Measurements from ENCODE around the gene CDK14.

Gene CDK14

GRCh38 chr7:90595801-90596670 is at the start of gene CDK14:
TSS of gene CDK14 (plus strand) at chr7:90596321. CDS start at chr7:90596628, 307 bp downstream.
- peak; percentile 51 to 59 for DNase-seq

GRCh38 chr7:90551036-90551435 is 45.1 kb upstream of the CDK14 start:
- no peak for DNase-seq

DNA sequence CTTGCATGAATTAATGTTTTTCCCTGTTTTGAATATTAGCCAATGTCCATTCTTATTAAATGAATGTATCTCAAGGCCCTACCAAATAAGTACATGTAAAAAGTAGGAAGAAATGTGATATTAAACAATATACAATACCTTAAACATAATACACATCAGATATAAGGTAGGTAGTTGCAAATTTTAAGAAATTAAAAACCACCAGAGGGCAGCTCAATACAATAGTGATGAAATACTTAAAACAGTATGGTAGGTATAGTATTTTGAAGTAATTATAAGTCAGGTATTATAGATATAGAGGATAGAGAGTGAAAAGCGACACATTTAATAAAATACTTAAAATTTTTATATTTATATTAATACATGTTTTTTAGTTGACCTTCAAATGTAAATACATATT is 43.6 kb upstream of the CDK14 start:
- no peak for DNase-seq

DNA sequence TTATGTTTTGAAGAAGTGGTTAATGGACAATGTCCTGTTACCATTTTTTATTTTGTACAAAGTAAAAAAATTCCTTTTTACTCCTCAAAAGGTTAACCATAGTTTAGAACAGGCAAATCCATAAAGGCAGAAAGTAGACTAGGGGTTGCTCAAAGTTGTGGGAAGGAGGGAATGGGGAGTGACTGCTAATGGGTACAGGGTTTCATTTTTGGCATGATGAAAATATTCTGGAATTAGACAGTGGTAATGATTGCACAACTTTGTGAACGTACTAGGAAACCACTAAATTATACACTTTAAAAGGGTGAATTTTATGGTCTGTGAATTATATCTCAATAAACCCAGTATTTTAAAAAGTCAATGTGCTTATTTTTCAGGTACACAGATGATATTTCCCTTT is 35.4 kb upstream of the CDK14 start:
- DNase-seq, result no peak

DNA sequence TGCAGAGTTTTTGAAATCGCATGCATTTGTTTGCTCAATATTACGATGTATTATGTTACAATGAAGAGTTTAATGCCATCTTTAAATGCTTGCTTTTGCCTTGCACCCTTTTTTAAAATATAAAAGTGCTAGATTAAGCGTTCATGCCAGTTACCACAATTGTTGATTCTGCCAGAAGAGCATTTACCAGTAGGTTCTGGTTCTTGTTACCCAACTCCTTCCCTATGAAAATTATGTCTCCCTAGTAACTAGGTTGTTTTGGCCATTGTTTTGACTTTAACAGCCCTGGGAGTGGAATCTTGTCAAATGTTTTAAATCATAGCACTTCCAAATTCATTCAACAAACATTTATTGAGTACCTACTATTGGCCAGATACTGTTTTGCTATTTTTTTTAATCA is 32.8 kb upstream of the CDK14 start:
- DNase-seq, result no peak

- DNase-seq, result no peak
Measured at GRCh38 chr7:90564455-90564854, 31.7 kb upstream of the CDK14 start.

DNA sequence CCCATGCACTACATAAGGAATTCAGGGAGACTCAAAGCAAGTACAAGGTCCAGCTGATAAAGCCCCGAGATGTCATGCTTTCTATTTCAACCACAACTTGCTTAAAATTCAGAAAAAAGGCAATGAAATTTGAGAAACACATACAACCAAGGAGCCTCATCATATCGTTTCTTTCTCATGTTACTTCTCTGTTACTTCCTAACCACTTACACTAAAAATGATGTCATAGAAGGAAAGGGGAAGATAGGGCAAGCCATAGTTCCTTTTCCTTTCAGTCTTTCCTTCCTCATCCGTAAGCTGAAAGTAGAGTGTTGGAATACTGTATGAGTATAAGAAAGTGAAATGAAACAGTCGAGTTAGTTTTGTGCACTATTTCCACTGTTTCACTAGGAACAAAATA is 27.9 kb upstream of the CDK14 start:
- DNase-seq, result no peak

DNA sequence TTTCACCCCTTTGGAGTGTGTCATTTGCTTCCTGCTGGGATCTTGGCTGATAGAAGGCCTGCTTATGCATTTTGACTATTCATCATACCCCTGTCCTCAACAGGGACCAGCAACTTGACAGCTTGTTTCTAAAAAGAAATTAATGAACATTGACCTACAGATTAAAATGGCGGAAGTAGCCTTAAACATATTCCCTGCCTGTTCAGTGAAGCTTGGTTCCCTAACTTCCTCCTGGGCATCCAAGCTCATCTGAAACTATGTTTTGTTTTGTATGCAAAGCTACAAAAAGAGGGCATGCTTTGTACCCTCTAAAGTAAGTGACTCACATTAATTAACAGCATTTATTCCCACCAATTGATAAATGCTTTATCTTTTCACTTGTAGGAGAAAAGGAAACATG is 26.8 kb upstream of the CDK14 start:
- DNase-seq, result no peak

GRCh38 chr7:90570373-90570959 is 25.7 kb upstream of the CDK14 start:
- no peak for DNase-seq

GRCh38 chr7:90574146-90574819 is 21.8 kb upstream of the CDK14 start:
- no peak for DNase-seq

GRCh38 chr7:90574820-90575187 is 21.3 kb upstream of the CDK14 start:
- DNase-seq, result no peak

- no peak for DNase-seq
Measured at GRCh38 chr7:90579181-90579688, 16.9 kb upstream of the CDK14 start.

DNA sequence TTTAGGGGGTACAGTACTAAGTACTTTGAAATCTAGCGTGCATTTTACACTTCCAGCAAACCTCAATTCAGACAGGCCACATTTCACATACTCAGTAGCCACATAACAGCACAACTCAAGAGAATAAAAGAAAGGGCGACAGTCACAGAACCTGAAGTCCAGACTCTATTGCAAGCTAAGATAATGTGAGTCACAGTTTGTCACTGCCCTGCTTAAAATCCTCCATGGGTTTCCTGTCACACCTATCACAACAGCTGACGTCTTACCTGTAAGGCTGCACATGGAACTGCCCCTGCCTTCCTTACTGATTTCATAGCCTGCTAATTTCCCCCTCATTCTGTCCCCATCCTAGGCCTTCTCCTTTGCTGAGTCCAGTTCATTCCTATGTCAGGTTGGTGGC is 16.1 kb upstream of the CDK14 start:
- no peak for DNase-seq

DNA sequence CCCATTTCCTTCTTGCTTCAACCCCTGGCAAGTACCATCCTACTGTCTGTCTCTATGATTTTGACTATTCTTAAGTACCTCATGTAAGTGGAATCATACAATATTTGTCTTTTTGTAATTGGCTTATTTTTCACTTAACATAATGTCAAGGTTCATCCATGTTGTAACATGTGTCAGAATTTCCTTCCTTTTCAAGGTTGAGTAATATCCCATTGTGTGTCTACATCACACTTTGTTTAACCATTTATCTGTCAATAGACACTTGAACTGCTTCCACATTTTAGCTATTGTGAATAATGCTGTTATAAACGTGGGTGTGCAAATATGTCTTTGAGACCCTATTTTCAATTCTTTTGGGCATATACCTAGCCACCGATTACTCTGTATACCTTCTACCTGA is 14.0 kb upstream of the CDK14 start:
- no peak for DNase-seq

DNA sequence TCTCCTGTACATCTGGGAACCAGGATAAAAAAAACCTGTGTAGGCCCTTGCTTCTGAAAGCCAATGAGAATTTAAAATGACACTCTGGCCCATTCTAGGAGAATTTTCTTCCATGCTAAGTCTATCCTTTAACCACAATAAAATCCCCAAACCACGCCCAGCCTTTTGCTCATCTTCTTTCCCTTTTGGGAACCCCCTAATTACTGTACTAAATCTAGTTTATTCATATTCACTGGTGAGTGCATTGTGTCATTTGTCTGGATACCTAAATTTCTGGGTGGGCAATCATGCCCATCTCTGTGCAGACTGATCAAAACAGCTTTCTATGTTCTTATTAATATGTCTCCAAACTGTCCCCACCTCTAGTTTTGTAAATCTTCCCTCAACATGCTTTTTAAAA is 11.7 kb upstream of the CDK14 start:
- no peak for DNase-seq

GRCh38 chr7:90586091-90586490 is 10.0 kb upstream of the CDK14 start:
- DNase-seq, result no peak

DNA sequence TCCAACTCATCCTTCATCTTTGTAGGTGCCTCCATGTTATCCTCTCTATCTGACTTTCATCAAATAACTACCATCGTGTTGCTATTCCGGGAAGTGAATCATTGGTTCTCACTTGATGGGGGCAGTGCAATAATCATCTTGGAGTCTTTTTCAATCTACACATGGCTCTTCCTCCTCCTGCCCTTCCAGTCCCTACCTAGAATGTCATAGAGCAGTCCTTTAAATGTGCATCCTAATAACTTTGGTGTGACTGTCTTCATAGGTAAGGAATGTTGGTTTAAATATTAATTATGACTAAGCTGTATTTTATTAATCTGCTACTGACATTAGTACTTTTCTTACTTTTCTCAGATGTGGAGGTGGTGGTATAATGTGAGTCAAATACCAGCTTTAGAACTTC is 8.4 kb upstream of the CDK14 start:
- no peak for DNase-seq

GRCh38 chr7:90592033-90592432 is 4.1 kb upstream of the CDK14 start:
- no peak for DNase-seq

DNA sequence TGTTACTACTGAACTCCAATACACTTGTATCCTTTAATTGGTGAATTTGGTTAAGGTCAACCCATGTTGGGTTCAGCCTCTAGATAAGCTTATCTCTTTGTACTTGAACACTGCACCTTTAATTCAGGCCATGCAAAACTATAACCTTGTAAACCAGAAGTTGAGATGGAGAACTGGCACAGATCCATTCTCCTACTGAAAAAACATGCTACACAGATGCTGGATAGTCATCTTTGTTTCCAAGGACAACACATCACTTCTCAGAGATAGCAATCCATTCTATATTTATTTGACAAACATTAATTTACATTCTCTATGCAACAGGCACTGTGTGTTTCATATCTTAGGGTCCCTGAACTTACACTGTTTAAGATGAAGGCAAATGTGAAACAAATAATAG is 2.9 kb upstream of the CDK14 start:
- no peak for DNase-seq

DNA sequence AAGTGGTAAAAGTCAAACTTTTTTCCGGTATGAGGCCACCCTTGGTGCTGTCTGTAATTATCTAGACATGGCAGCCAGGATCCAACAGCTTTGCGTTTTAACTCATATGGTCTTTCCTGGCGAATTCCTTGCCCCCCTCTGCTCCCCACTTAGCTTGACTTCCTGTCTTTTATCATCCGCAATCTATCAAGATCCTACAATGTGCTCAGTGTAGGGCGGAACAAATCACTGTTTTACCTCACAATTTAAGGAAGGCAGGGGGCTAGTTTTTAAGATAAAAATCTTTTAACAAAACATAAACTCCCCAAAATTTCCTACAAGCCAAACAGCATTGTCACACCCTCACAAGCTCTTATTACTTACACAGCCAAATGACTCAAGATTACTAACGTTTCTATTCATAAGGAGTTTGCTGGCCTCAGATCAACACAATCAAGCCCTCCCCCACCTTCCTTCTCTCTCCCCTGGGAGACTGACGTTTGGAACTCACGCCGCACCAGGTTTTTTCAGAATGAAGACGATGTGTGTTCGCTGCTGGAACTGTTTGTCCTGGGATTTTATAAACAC is 1.3 kb upstream of the CDK14 start:
- no peak for DNase-seq

- no peak for DNase-seq
Measured at GRCh38 chr7:90595342-90595800, 750 bp upstream of the CDK14 start.

- DNase-seq, result no peak
Measured at GRCh38 chr7:90596671-90597562, 796 bp downstream of the CDK14 start.

Data from activated CD4-positive, alpha-beta T cell treated with anti-CD3 and anti-CD28 coated beads, Interleukin-2, amount 50 U/mL, for 48 hours (primary cell).